Astrocyte of the cerebellum (primary cell): ENCODE measurements around the gene MYO3B.
A peak's percentile ranks its signal among the peaks of the same experiment; 100 is the strongest.

Experiments
- DNase-seq: peaks from one replicate; pipeline ENCODE4 v3.0.0-alpha.2; 2011; ENCODE audit warnings: low read depth
- H3K4me3 ChIP-seq: 2 replicates; pipeline ENCODE4 v1.5.1; 2011; ENCODE audit warnings: mild to moderate bottlenecking, low read depth, low read length, moderate library complexity
- CTCF ChIP-seq: IDR thresholded peaks from 2 replicates; pipeline ENCODE4 v1.5.1; 2012; ENCODE audit warnings: low read length, low read depth, moderate library complexity, mild to moderate bottlenecking; ENCODE audit errors: missing control alignments
- in situ Hi-C: cut with HindIII; loops from 2 replicates; pipeline ENCODE4 v1.10.0; 2017; ENCODE audit warnings: low sequenced_read_pairs

Gene MYO3B

GRCh38 chr2:170148161-170148560 lies 29.8 kb upstream of the MYO3B start:
- no peak for TF ChIP-seq CTCF
- in situ Hi-C loops = no loop called here
- no peak overlapping the region for H3K4me3 ChIP-seq
- DNase-seq = no peak

GRCh38 chr2:170152421-170152820 lies 25.5 kb upstream of the MYO3B start:
- no peak overlapping the region for H3K4me3 ChIP-seq
- no peak for DNase-seq
- no peak for TF ChIP-seq CTCF
- in situ Hi-C loops = no loop called here

GRCh38 chr2:170155022-170155722 lies 22.8 kb upstream of the MYO3B start:
- DNase-seq = peak; percentile 26
- in situ Hi-C loops = no loop called here
- no peak for TF ChIP-seq CTCF
- H3K4me3 ChIP-seq = no peak overlapping the region

- in situ Hi-C loops = no loop called here
- no peak for TF ChIP-seq CTCF
- H3K4me3 ChIP-seq = no peak overlapping the region
- no peak for DNase-seq
These were observed 22.2 kb upstream of the MYO3B start for GRCh38 chr2:170155723-170156253.

- no peak overlapping the region for H3K4me3 ChIP-seq
- in situ Hi-C loops = no loop called here
- no peak for DNase-seq
- no peak for TF ChIP-seq CTCF
These were observed 21.4 kb upstream of the MYO3B start for GRCh38 chr2:170156592-170156991.

GRCh38 chr2:170157025-170157684 lies 20.8 kb upstream of the MYO3B start:
- in situ Hi-C loops = no loop called here
- TF ChIP-seq CTCF = no peak
- H3K4me3 ChIP-seq = no peak overlapping the region
- DNase-seq = peak; percentile 31
